HL-60 (cell line): ENCODE results near the gene GPC5.

Experiments used
- DNase-seq, 2 experiments: peaks; one replicate each; pipeline ENCODE4 v3.0.0-alpha.2; 2010 to 2020; ENCODE audit warnings: low read depth in 1 of 2, low spot score in 1 of 2
- H3K27ac ChIP-seq: fragments of 250-450 bp; sonication (Bioruptor Pico); replicated peaks from 2 replicates; pipeline ENCODE4 v1.5.1; 2020; ENCODE audit warnings: mild to moderate bottlenecking, moderate library complexity
- H3K27me3 ChIP-seq: fragments of 250-450 bp; sonication (Bioruptor Pico); 2 replicates; pipeline ENCODE4 v1.5.1; 2021; ENCODE audit warnings: mild to moderate bottlenecking, moderate library complexity; ENCODE audit not compliant: insufficient read depth, poor library complexity, severe bottlenecking
- H3K4me3 ChIP-seq: replicated peaks from 2 replicates; pipeline ENCODE4 v1.5.1; 2011; ENCODE audit warnings: mild to moderate bottlenecking, control low read depth, low read length; ENCODE audit not compliant: insufficient read depth
- CTCF ChIP-seq: IDR thresholded peaks from one replicate; pipeline ENCODE4 v1.5.1; 2011; ENCODE audit warnings: low read length, control low read depth, inconsistent platforms; ENCODE audit not compliant: insufficient read depth
- GABPA ChIP-seq: IDR thresholded peaks from 2 replicates; pipeline ENCODE4 v1.6.1; 2012; ENCODE audit warnings: low read depth
- POLR2AphosphoS5 ChIP-seq: IDR thresholded peaks from 2 replicates; pipeline ENCODE4 v1.6.1; 2012; ENCODE audit warnings: low read depth
- REST ChIP-seq: IDR thresholded peaks from 2 replicates; pipeline ENCODE4 v1.6.1; 2012; ENCODE audit warnings: low read depth; ENCODE audit not compliant: insufficient replicate concordance
- SPI1 ChIP-seq: IDR thresholded peaks from 2 replicates; pipeline ENCODE4 v1.6.1; 2012; ENCODE audit warnings: low read depth, mild to moderate bottlenecking, borderline replicate concordance

Gene GPC5

GRCh38 chr13:91620670-91621141, 222.3 kb downstream of the GPC5 start:
- no peak for DNase-seq
- Histone ChIP-seq H3K27ac (no peak overlapping the region), H3K27me3 (no peaks in the 10 kb centered on the region), H3K4me3 (no peak overlapping the region)
- TF ChIP-seq POLR2AphosphoS5 (no peak), CTCF (no peak)

- Histone ChIP-seq H3K27me3 (no peaks in the 10 kb centered on the region), H3K4me3 (no peak overlapping the region), H3K27ac (no peak overlapping the region)
- TF ChIP-seq CTCF (no peak), GABPA (no peak), REST (no peak), SPI1 (no peak), POLR2AphosphoS5 (no peak)
- no peak for DNase-seq
These were observed 222.7 kb downstream of the GPC5 start for GRCh38 chr13:91621161-91621560.

GRCh38 chr13:91621963-91622362, 223.5 kb downstream of the GPC5 start:
- no peak overlapping the region for H3K27ac ChIP-seq
- DNase-seq = no peak
- H3K27me3 ChIP-seq = no peaks in the 10 kb centered on the region
- TF ChIP-seq CTCF = no peak
- TF ChIP-seq GABPA = no peak
- no peak for TF ChIP-seq POLR2AphosphoS5
- TF ChIP-seq REST = no peak
- TF ChIP-seq SPI1 = no peak
- H3K4me3 ChIP-seq = no peak overlapping the region

GRCh38 chr13:91622778-91623550, 224.5 kb downstream of the GPC5 start:
- H3K27ac ChIP-seq = no peak overlapping the region
- no peaks in the 10 kb centered on the region for H3K27me3 ChIP-seq
- no peak for TF ChIP-seq CTCF
- TF ChIP-seq POLR2AphosphoS5 = no peak
- TF ChIP-seq REST = no peak
- TF ChIP-seq GABPA = no peak
- no peak for TF ChIP-seq SPI1
- H3K4me3 ChIP-seq = no peak overlapping the region
- no peak for DNase-seq
